GM23248 (cell line): ENCODE data around the gene GDE1.

Experiments
- EZH2 ChIP-seq: fragments of 200-600 bp; sonication (generic); IDR thresholded peaks from 2 replicates; pipeline ENCODE4 v1.6.1; 2018; ENCODE audit warnings: antibody characterized with exemption, mild to moderate bottlenecking; ENCODE audit not compliant: insufficient read depth, poor library complexity, severe bottlenecking
- EZH2phosphoT487 ChIP-seq: fragments of 200-600 bp; sonication (generic); IDR thresholded peaks from 2 replicates; pipeline ENCODE4 v1.6.1; 2018; ENCODE audit warnings: antibody characterized with exemption, moderate library complexity, mild to moderate bottlenecking, low read depth; ENCODE audit not compliant: insufficient read depth

DNA sequence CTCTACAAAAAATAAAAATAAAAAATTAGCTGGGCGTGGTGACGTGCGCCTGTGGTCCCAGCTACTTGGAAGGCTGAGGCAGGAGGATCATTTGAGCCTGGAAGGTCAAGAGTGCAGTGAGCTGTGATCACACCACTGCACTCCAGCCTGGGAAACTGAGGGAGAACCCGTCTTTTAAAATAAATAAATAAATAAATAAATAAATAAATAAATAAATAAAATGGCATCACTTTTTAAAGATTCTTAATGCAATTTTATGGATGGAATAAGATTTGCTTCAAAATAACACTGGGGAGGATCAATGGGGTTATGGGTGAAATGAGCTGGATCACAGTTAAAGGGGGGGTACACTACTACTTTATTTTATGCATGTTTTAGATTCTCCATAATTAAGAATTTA lies 14.9 kb downstream of the GDE1 start:
- no peak for TF ChIP-seq EZH2
- no peak for TF ChIP-seq EZH2phosphoT487
